ENCODE results near the gene MYH15. TPM values are rescaled to one million over a fixed set of nuclear protein-coding genes. Genes with fewer than 3 reads are reported as not detected.

The MYH15 gene
- total RNA-seq, 1 donor from 2014 or later, result 0.05 TPM

DNA sequence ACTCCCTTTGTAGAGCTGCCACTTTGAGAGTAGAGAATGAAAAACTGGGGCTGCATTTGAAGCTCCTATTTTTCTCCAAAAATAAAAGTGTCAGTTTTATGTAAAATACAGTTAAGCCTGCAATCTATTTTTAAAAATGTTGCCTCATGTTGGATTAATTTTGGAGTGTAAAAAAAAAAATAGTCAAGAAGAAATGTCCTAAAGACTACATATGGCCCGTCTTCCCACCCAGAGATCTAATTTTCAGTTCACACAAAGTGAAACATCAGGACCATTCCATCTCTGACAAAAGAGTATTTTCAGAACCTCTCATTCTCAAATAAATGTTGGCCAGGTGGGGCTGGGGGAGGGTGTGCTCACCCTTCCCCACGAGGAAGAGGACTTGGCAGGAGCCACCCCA is 151.4 kb downstream of the MYH15 start:
- Mint-ChIP-seq H3K27ac (ENCODE audit: unreplicated experiment) (no peak overlapping the region), H3K4me3 (ENCODE audit: unreplicated experiment) (no peak overlapping the region), H3K4me1 (ENCODE audit: unreplicated experiment) (no peaks in the 10 kb centered on the region), H3K9me3 (ENCODE audit: unreplicated experiment) (no peaks in the 10 kb centered on the region), H3K36me3 (ENCODE audit: unreplicated experiment) (no peaks in the 10 kb centered on the region), H3K27me3 (ENCODE audit: unreplicated experiment) (peaks cover 42% of the 10 kb centered on the region)
- TF ChIP-seq, protein P1, sequence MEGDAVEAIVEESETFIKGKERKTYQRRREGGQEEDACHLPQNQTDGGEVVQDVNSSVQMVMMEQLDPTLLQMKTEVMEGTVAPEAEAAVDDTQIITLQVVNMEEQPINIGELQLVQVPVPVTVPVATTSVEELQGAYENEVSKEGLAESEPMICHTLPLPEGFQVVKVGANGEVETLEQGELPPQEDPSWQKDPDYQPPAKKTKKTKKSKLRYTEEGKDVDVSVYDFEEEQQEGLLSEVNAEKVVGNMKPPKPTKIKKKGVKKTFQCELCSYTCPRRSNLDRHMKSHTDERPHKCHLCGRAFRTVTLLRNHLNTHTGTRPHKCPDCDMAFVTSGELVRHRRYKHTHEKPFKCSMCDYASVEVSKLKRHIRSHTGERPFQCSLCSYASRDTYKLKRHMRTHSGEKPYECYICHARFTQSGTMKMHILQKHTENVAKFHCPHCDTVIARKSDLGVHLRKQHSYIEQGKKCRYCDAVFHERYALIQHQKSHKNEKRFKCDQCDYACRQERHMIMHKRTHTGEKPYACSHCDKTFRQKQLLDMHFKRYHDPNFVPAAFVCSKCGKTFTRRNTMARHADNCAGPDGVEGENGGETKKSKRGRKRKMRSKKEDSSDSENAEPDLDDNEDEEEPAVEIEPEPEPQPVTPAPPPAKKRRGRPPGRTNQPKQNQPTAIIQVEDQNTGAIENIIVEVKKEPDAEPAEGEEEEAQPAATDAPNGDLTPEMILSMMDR (IDR thresholded peaks at IDR 0.05), result no peak
- DNase-seq (ENCODE audit: extremely low spot score, unreplicated experiment), result no peak

DNA sequence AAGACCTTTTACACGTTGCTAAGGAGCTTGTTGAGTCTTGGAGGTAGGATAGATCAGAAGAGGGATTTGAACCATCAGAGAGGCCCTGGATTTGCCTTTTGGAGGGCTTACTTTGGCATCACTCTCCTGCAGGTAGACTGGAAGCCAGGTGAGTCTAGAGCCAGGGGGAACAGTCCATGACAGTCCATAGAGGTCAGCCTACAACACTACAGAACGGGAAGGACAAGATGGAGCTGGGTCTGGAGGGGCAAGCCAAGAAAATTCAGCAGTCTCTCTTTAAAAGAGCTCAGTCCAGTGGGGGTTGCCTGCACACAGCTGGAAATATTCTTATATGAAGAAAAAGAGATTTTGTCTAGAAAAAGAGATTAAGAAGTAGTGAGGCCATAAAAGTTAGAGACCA is 153.4 kb downstream of the MYH15 start:
- Mint-ChIP-seq H3K4me3 (ENCODE audit: unreplicated experiment) (no peak overlapping the region), H3K36me3 (ENCODE audit: unreplicated experiment) (no peaks in the 10 kb centered on the region), H3K27me3 (ENCODE audit: unreplicated experiment) (peaks cover 45% of the 10 kb centered on the region), H3K4me1 (ENCODE audit: unreplicated experiment) (no peaks in the 10 kb centered on the region), H3K27ac (ENCODE audit: unreplicated experiment) (no peak overlapping the region), H3K9me3 (ENCODE audit: unreplicated experiment) (no peaks in the 10 kb centered on the region)
- TF ChIP-seq, protein P1 (IDR thresholded peaks at IDR 0.05), result no peak
- DNase-seq (ENCODE audit: extremely low spot score, unreplicated experiment), result no peak

DNA sequence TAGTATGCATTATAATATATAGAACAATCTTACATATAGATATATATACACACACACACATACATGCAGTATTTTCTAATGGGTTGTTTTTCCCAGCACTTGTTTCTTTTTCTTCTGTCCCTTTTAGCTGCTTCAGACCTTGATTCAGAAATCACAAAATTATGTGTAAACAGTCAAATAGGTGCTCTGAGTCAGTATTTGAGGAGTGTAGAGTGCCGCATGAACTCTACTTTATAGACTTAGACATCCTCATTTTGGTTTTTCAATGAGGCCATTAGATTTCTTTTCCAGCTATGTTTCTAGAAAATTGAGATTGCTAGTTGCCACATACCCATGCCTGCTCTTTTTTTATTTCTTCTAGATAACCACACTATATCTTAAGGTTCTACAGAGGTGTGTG is 155.8 kb downstream of the MYH15 start:
- Mint-ChIP-seq H3K4me1 (ENCODE audit: unreplicated experiment) (no peaks in the 10 kb centered on the region), H3K4me3 (ENCODE audit: unreplicated experiment) (no peak overlapping the region), H3K27ac (ENCODE audit: unreplicated experiment) (no peak overlapping the region), H3K9me3 (ENCODE audit: unreplicated experiment) (no peaks in the 10 kb centered on the region), H3K36me3 (ENCODE audit: unreplicated experiment) (no peaks in the 10 kb centered on the region), H3K27me3 (ENCODE audit: unreplicated experiment) (peaks cover 34% of the 10 kb centered on the region)
- TF ChIP-seq, protein P1 (IDR thresholded peaks at IDR 0.05), result no peak
- no peak for DNase-seq (ENCODE audit: extremely low spot score, unreplicated experiment)

DNA sequence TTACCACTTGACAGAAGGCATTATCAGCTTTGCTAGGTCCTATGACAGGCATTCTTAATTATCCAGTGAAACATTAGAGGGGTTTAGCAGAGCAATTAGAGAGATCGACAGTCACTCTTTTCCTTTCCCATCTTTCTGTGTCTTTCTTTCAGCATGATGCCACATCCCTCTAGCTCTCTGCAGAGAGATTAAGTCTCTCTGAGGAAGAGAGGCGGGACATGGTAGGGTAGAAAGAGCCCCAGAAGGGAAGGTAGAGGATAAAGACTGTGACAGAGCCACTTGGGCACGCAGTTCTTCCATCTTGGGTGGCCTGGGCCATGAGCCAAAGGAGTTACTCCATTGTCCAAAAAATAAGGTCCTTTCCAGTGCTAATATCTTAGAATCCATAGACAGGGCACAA is 158.2 kb downstream of the MYH15 start:
- TF ChIP-seq, protein P1 (IDR thresholded peaks at IDR 0.05), result no peak
- H3K36me3 Mint-ChIP-seq (ENCODE audit: unreplicated experiment), result no peaks in the 10 kb centered on the region
- H3K4me3 Mint-ChIP-seq (ENCODE audit: unreplicated experiment), result no peak overlapping the region
- no peaks in the 10 kb centered on the region for H3K4me1 Mint-ChIP-seq (ENCODE audit: unreplicated experiment)
- no peak for DNase-seq (ENCODE audit: extremely low spot score, unreplicated experiment)
- no peaks in the 10 kb centered on the region for H3K9me3 Mint-ChIP-seq (ENCODE audit: unreplicated experiment)
- H3K27me3 Mint-ChIP-seq (ENCODE audit: unreplicated experiment), result peaks cover 44% of the 10 kb centered on the region
- no peak overlapping the region for H3K27ac Mint-ChIP-seq (ENCODE audit: unreplicated experiment)

DNA sequence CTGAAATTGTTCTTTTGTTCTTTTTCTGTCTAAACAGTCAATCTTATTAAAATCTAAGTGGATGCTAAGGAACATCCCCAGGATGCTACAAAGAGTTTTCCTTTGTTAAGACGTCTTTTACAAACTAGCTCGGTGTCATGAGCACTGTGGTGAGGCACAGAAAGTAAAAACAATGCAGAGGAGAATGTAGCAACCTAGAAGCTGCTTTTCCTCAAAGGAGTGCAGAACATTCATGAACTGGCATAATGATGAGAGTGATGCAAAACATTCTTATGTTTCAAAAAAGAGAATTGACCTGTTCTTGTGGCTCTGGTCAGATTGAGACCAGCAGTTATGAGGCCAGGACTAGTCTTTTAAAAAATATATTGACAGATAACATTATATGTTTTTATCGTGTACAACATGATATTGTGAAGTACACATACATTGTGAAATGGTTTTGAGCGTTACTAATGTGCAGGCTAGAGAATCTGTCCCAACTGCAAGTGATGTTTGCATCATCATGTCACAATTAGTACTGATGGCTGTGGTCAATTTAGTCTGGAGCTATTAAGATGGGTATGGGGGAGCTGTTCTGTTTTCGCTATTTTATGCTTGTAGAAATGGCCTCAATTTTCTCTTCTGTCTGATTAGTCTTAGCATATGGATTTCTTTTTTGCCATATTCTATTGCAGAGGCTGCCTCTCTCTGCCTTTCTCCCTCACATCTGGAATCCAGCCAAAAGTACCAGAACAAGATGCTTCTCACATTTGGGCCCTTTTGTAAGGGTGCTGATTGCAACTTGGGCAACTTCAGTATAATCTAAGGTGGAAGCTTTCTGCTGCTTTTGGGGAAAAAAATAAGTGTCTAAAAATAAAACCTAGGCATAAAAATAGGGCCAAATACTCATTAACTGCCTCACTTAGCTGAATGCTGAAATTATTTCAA is 163.8 kb downstream of the MYH15 start:
- Mint-ChIP-seq H3K4me1 (ENCODE audit: unreplicated experiment) (no peaks in the 10 kb centered on the region), H3K27ac (ENCODE audit: unreplicated experiment) (no peak overlapping the region), H3K9me3 (ENCODE audit: unreplicated experiment) (no peaks in the 10 kb centered on the region), H3K36me3 (ENCODE audit: unreplicated experiment) (no peaks in the 10 kb centered on the region), H3K4me3 (ENCODE audit: unreplicated experiment) (no peak overlapping the region), H3K27me3 (ENCODE audit: unreplicated experiment) (peaks cover 30% of the 10 kb centered on the region)
- DNase-seq (ENCODE audit: extremely low spot score, unreplicated experiment), result no peak
- TF ChIP-seq, protein P1 (IDR thresholded peaks at IDR 0.05), result no peak

Measured in osteocyte (in vitro differentiated cells).